SK-N-SH (cell line): ENCODE results near the gene SVIL. TPM values are rescaled to one million over a fixed set of nuclear protein-coding genes. Genes with fewer than 3 reads are reported as not detected.

ENCODE experiments used
- CTCF ChIA-PET: fragments of 300-600, 350-600 bp; formaldehyde crosslinking; extraction: SDS; loops from one replicate; lab custom pipeline; 2021; lab: Yijun Ruan, JAX
- POLR2A ChIA-PET: fragments of 350-600 bp; sonication (Branson Sonifier 250); formaldehyde crosslinking; extraction: SDS; loops from one replicate; lab custom pipeline; 2020; ENCODE audit warnings: antibody characterized with exemption, inconsistent platforms; lab: Yijun Ruan, JAX
- DNase-seq: peaks from one replicate; pipeline ENCODE4 v3.0.0; 2012
- H2AFZ ChIP-seq: fragments of 200-600 bp; sonication (generic); 2 replicates; pipeline ENCODE4 v1.8.1; 2016; ENCODE audit warnings: antibody characterized with exemption, mild to moderate bottlenecking, low read depth
- H3F3A ChIP-seq: fragments of 200-600 bp; sonication (generic); replicated peaks from 2 replicates; pipeline ENCODE3; 2016; ENCODE audit warnings: antibody characterized with exemption, mild to moderate bottlenecking; ENCODE audit not compliant: insufficient read depth
- H3K27ac ChIP-seq, 2 experiments: fragments of 200-500 bp in 1 of 2; fragments of 200-600 bp in 1 of 2; sonication (Bioruptor generic) in 1 of 2; sonication (generic), shearing (Covaris generic) in 1 of 2; 2 replicates each; pipeline versions ENCODE4 v1.5.1 to v1.6.1; 2014 to 2016; ENCODE audit warnings: low read depth in 2 of 2, inconsistent platforms in 1 of 2, low read length in 1 of 2, mild to moderate bottlenecking in 1 of 2, mixed read lengths in 1 of 2
- H3K27me3 ChIP-seq: fragments of 200-600 bp; sonication (generic), shearing (Covaris generic); 2 replicates; pipeline ENCODE4 v1.6.1; 2016; ENCODE audit warnings: mixed run types; ENCODE audit not compliant: insufficient read depth
- H3K36me3 ChIP-seq, 2 experiments: fragments of 200-500 bp in 1 of 2; fragments of 200-600 bp in 1 of 2; sonication (Bioruptor generic) in 1 of 2; sonication (generic) in 1 of 2; replicated peaks in 1 of 2; 2 replicates each; pipeline versions ENCODE3 to v1.5.1; 2014 to 2016; ENCODE audit warnings: low read length in 1 of 2, mild to moderate bottlenecking in 1 of 2; ENCODE audit not compliant: insufficient read depth in 2 of 2, control insufficient read depth in 1 of 2
- H3K4me1 ChIP-seq, 2 experiments: fragments of 200-500 bp in 1 of 2; fragments of 200-600 bp in 1 of 2; sonication (Bioruptor generic) in 1 of 2; sonication (generic), shearing (Covaris generic) in 1 of 2; 2 replicates each; pipeline versions ENCODE4 v1.5.1 to v1.6.1; 2014 to 2016; ENCODE audit warnings: low read depth in 1 of 2, low read length in 1 of 2, mixed run types in 1 of 2; ENCODE audit not compliant: insufficient read depth in 2 of 2, control insufficient read depth in 1 of 2
- H3K4me2 ChIP-seq: fragments of 200-600 bp; sonication (generic), shearing (Covaris generic); 2 replicates; pipeline ENCODE4 v1.6.1; 2017; ENCODE audit warnings: mixed run types
- H3K4me3 ChIP-seq, 2 experiments: fragments of 200-500 bp in 1 of 2; fragments of 200-600 bp in 1 of 2; sonication (Bioruptor generic) in 1 of 2; sonication (generic), shearing (Covaris generic) in 1 of 2; 2 replicates each; pipeline versions ENCODE4 v1.5.1 to v1.8.1; 2014 to 2016; ENCODE audit warnings: low read depth in 2 of 2, inconsistent platforms in 1 of 2, low read length in 1 of 2, mild to moderate bottlenecking in 1 of 2, mixed read lengths in 1 of 2, moderate library complexity in 1 of 2
- H3K79me2 ChIP-seq: fragments of 200-600 bp; sonication (generic); 2 replicates; pipeline ENCODE4 v1.8.1; 2017; ENCODE audit warnings: mild to moderate bottlenecking; ENCODE audit not compliant: insufficient read depth
- H3K9ac ChIP-seq: fragments of 200-600 bp; sonication (generic); 2 replicates; pipeline ENCODE4 v1.6.1; 2017; ENCODE audit warnings: mixed run types
- H3K9me2 ChIP-seq: fragments of 200-600 bp; sonication (generic); 2 replicates; pipeline ENCODE4 v1.6.1; 2017; ENCODE audit warnings: mixed run types
- H3K9me3 ChIP-seq: fragments of 200-600 bp; sonication (generic); 2 replicates; pipeline ENCODE4 v1.6.1; 2017; ENCODE audit warnings: mixed run types, mild to moderate bottlenecking, moderate library complexity
- H4K20me1 ChIP-seq: fragments of 200-600 bp; sonication (generic); 2 replicates; pipeline ENCODE4 v1.6.1; 2017; ENCODE audit warnings: mild to moderate bottlenecking, mixed run types; ENCODE audit not compliant: insufficient read depth
- EP300 ChIP-seq, 2 experiments: IDR thresholded peaks; 2 replicates each; pipeline versions ENCODE4 v1.4.0 to v1.6.1; 2012; ENCODE audit warnings: borderline replicate concordance in 1 of 2, low read depth in 1 of 2, low read length in 1 of 2
- EZH2phosphoT487 ChIP-seq: fragments of 200-600 bp; sonication (generic); IDR thresholded peaks from 2 replicates; pipeline ENCODE4 v1.6.1; 2017; ENCODE audit warnings: low read depth, mixed run types, mild to moderate bottlenecking, antibody characterized with exemption, moderate library complexity, borderline replicate concordance
- FOSL2 ChIP-seq: IDR thresholded peaks from 2 replicates; pipeline ENCODE4 v1.4.0; 2012; ENCODE audit warnings: low read depth, mild to moderate bottlenecking, moderate library complexity, borderline replicate concordance
- GABPA ChIP-seq: IDR thresholded peaks from 2 replicates; pipeline ENCODE4 v1.4.0; 2012; ENCODE audit warnings: low read depth, mild to moderate bottlenecking
- JUND ChIP-seq: IDR thresholded peaks from 2 replicates; pipeline ENCODE4 v1.4.0; 2012
- MXI1 ChIP-seq: IDR thresholded peaks from 2 replicates; pipeline ENCODE4 v1.6.1; 2012; ENCODE audit warnings: mild to moderate bottlenecking, low read depth, low read length, improper control_type of control experiment
- NRF1 ChIP-seq: IDR thresholded peaks from 2 replicates; pipeline ENCODE4 v1.6.1; 2012; ENCODE audit warnings: low read depth, mild to moderate bottlenecking, low read length
- RAD21 ChIP-seq: IDR thresholded peaks from 2 replicates; pipeline ENCODE4 v1.6.1; 2012; ENCODE audit warnings: mild to moderate bottlenecking, low read length
- RCOR1 ChIP-seq: fragments of 150-350 bp; IDR thresholded peaks from 2 replicates; pipeline ENCODE4 v1.6.1; 2017; ENCODE audit warnings: antibody characterized with exemption, low read length
- SIN3A ChIP-seq: IDR thresholded peaks from 2 replicates; pipeline ENCODE4 v1.6.1; 2012; ENCODE audit warnings: low read depth, mild to moderate bottlenecking, low read length, moderate library complexity, borderline replicate concordance
- TEAD4 ChIP-seq: IDR thresholded peaks from 2 replicates; pipeline ENCODE4 v1.4.0; 2012; ENCODE audit warnings: mild to moderate bottlenecking, borderline replicate concordance; ENCODE audit not compliant: insufficient read depth
- YY1 ChIP-seq: IDR thresholded peaks from 2 replicates; pipeline ENCODE4 v1.4.0; 2012; ENCODE audit warnings: low read depth, mild to moderate bottlenecking
- WGBS: methylation state at CpG from one replicate; pipeline ENCODE4 v1.1.6; 2017; ENCODE audit warnings: low lambda C conversion rate; 5-methylcytosine and 5-hydroxymethylcytosine counted together
- polyA plus RNA-seq, 3 experiments: library from polyadenylated mRNA; depleted of rRNA; stranded (reverse); fragments of >200 nt; gene quantifications; 2 replicates each; pipeline ENCODE4 v1.2.3, GENCODE V29; 2012
- TF ChIP-seq, protein P1 (sequence below): IDR thresholded peaks from 2 replicates; pipeline ENCODE4 v1.4.0; 2012; ENCODE audit warnings: low read depth, borderline replicate concordance
- TF ChIP-seq, protein P2 (sequence below): IDR thresholded peaks from 2 replicates; pipeline ENCODE4 v1.4.0; 2012; ENCODE audit warnings: low read depth, borderline replicate concordance
- TF ChIP-seq, protein P3 (sequence below): IDR thresholded peaks from 2 replicates; pipeline ENCODE4 v1.4.0; 2012; ENCODE audit warnings: low read depth

The SVIL gene
- polyA plus RNA-seq, 1 of the 3 experiments (the other 2 are of a cell fraction): 48.7 TPM

DNA sequence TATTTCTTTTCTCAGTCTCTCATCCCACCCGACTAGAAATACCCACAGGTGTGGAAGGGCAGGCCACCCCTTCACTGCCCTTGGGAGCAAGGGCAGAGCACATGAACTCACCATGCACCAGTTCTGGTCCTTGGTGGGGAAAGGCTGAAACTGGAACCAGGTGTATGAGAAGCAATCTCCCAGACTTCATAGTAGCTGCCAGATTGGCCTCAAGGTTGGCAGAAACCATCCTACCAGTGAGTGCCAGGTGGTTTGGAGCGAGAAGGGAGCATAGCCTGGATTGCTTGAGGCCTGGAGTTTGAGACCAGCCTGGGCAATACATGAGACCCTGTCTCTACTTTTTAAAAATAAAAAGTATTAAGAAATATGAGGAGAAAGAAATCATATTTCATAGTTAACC, 207.1 kb downstream of the SVIL start:
- Histone ChIP-seq H3K9me2 (no peaks in the 10 kb centered on the region), H3K36me3 (peaks cover 20 to 28% of the 10 kb centered on the region in 2 experiments), H3K79me2 (peaks cover 33% of the 10 kb centered on the region), H2AFZ (no peak overlapping the region), H3K9me3 (no peaks in the 10 kb centered on the region), H3K4me2 (no peak overlapping the region), H3F3A (peaks cover 3% of the 10 kb centered on the region), H3K27me3 (no peaks in the 10 kb centered on the region), H3K4me1 (peaks cover 2 to 10% of the 10 kb centered on the region in 2 experiments; a peak in 2 of 4 replicates), H4K20me1 (peaks cover 10% of the 10 kb centered on the region; the same call in 1 of the 2 replicates), H3K9ac (no peak overlapping the region), H3K27ac (no peak overlapping the region), H3K4me3 (no peak overlapping the region)
- POLR2A ChIA-PET: no interaction called here
- WGBS: 97% methylated on average over 2 of the region's 2 CpGs
- no peak for DNase-seq
- CTCF ChIA-PET: interaction anchor here (1.5 to 3.0 kb wide), 2 partner anchors 8 to 68 kb away, joined by 5 to 17 read pairs; no protein-coding TSS in a partner anchor
- no peak for TF ChIP-seq GABPA
- no peak for TF ChIP-seq TEAD4
- no peak for TF ChIP-seq EP300 (IDR thresholded peaks at IDR 0.05; ENCODE audit: borderline replicate concordance in 1 of 2, low read depth in 1 of 2, low read length in 1 of 2)
- TF ChIP-seq SIN3A: no peak
- TF ChIP-seq, protein P1, sequence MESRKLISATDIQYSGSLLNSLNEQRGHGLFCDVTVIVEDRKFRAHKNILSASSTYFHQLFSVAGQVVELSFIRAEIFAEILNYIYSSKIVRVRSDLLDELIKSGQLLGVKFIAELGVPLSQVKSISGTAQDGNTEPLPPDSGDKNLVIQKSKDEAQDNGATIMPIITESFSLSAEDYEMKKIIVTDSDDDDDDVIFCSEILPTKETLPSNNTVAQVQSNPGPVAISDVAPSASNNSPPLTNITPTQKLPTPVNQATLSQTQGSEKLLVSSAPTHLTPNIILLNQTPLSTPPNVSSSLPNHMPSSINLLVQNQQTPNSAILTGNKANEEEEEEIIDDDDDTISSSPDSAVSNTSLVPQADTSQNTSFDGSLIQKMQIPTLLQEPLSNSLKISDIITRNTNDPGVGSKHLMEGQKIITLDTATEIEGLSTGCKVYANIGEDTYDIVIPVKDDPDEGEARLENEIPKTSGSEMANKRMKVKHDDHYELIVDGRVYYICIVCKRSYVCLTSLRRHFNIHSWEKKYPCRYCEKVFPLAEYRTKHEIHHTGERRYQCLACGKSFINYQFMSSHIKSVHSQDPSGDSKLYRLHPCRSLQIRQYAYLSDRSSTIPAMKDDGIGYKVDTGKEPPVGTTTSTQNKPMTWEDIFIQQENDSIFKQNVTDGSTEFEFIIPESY: no peak
- TF ChIP-seq, protein P2, sequence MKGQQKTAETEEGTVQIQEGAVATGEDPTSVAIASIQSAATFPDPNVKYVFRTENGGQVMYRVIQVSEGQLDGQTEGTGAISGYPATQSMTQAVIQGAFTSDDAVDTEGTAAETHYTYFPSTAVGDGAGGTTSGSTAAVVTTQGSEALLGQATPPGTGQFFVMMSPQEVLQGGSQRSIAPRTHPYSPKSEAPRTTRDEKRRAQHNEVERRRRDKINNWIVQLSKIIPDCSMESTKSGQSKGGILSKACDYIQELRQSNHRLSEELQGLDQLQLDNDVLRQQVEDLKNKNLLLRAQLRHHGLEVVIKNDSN: no peak

DNA sequence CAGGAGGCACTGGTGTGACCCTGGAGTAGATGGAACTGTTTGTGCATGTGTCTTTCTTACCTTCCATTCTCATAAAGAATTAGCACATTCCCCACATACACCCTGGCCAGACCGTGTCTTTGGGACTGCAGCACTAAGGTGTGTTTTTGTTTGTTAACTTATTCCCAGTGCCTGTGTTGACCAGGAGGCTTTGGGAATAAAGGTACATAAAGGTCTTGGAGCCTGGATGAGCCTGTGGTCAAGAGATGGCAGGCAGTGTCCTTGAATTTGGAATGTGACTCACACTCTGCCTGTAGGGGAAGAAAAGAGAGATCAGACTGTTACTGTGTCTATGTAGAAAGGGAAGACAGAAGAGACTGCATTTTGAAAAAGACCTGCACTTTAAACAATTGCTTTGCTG, 208.4 kb downstream of the SVIL start:
- no peaks in the 10 kb centered on the region for H3K9me3 ChIP-seq
- DNase-seq: no peak
- peaks cover 32 to 39% of the 10 kb centered on the region in 2 experiments for H3K36me3 ChIP-seq
- H3K9ac ChIP-seq: no peak overlapping the region
- POLR2A ChIA-PET: no interaction called here
- H3K79me2 ChIP-seq: peaks cover 45% of the 10 kb centered on the region
- CTCF ChIA-PET: no interaction called here
- peaks cover 10% of the 10 kb centered on the region; the same call in 1 of the 2 replicates for H4K20me1 ChIP-seq
- no peak overlapping the region for H2AFZ ChIP-seq
- 86% methylated on average over 1 of the region's 1 CpG for WGBS
- H3K4me1 ChIP-seq: peaks cover 1 to 2% of the 10 kb centered on the region in 2 experiments; a peak in 2 of 4 replicates
- H3K27me3 ChIP-seq: no peaks in the 10 kb centered on the region
- H3F3A ChIP-seq: peaks cover 3% of the 10 kb centered on the region
- TF ChIP-seq YY1 (no peak), MXI1 (no peak), JUND (no peak), RCOR1 (no peak), NRF1 (no peak), FOSL2 (no peak), EZH2phosphoT487 (no peak), RAD21 (no peak), GABPA (no peak), EP300 (IDR thresholded peaks at IDR 0.05; ENCODE audit: borderline replicate concordance in 1 of 2, low read depth in 1 of 2, low read length in 1 of 2) (no peak)
- TF ChIP-seq, protein P3, sequence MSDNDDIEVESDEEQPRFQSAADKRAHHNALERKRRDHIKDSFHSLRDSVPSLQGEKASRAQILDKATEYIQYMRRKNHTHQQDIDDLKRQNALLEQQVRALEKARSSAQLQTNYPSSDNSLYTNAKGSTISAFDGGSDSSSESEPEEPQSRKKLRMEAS: no peak
- no peak overlapping the region for H3K4me3 ChIP-seq
- no peak overlapping the region for H3K27ac ChIP-seq
- no peaks in the 10 kb centered on the region for H3K9me2 ChIP-seq
- H3K4me2 ChIP-seq: no peak overlapping the region
